Common myeloid progenitor, CD34-positive (primary cell): ENCODE results near the gene AP1S3.

ENCODE experiments used
- CTCF ChIA-PET: fragments of 350-600 bp; sonication (Branson Sonifier 250); formaldehyde crosslinking; loops from one replicate; lab custom pipeline; 2021; ENCODE audit warnings: antibody characterized with exemption; lab: Charles Lee
- POLR2A ChIA-PET: fragments of 350-600 bp; sonication (Branson Sonifier 250); formaldehyde crosslinking; loops from one replicate; lab custom pipeline; 2021; ENCODE audit warnings: antibody characterized with exemption; lab: Charles Lee
- DNase-seq, 3 donors: peaks; one replicate each; pipeline versions ENCODE4 v3.0.0 to v3.0.0-alpha.2; 2013
- H3K27ac ChIP-seq, 2 experiments: 1 replicate in 1 of 2; 2 replicates in 1 of 2; pipeline ENCODE4 v1.7.0; 2013; ENCODE audit warnings: inconsistent platforms in 2 of 2, low read length in 2 of 2, mild to moderate bottlenecking in 2 of 2, low read depth in 1 of 2, moderate library complexity in 1 of 2; ENCODE audit not compliant: severe bottlenecking in 2 of 2, insufficient read depth in 1 of 2, poor library complexity in 1 of 2
- H3K27me3 ChIP-seq, 5 experiments: replicated peaks in 2 of 5; 1 replicate in 3 of 5; 2 replicates in 2 of 5; pipeline versions ENCODE4 v1.6.1 to v1.7.0; 2013; ENCODE audit warnings: low read length in 4 of 5, mild to moderate bottlenecking in 2 of 5, moderate library complexity in 2 of 5, inconsistent platforms in 1 of 5; ENCODE audit not compliant: insufficient read depth in 5 of 5, control insufficient read depth in 4 of 5
- H3K36me3 ChIP-seq, 4 experiments: 1 replicate in 2 of 4; 2 replicates in 2 of 4; pipeline versions ENCODE4 v1.6.1 to v1.7.0; 2013; ENCODE audit warnings: low read length in 3 of 4, control low read depth in 1 of 4, mild to moderate bottlenecking in 1 of 4; ENCODE audit not compliant: control insufficient read depth in 4 of 4, insufficient read depth in 4 of 4
- H3K4me1 ChIP-seq, 4 experiments: 1 replicate in 3 of 4; 2 replicates in 1 of 4; pipeline versions ENCODE4 v1.6.1 to v1.7.1; 2013; ENCODE audit warnings: low read length in 3 of 4, mild to moderate bottlenecking in 3 of 4, control low read depth in 1 of 4, inconsistent platforms in 1 of 4, moderate library complexity in 1 of 4; ENCODE audit not compliant: control insufficient read depth in 4 of 4, insufficient read depth in 4 of 4; ENCODE audit errors: control extremely low read depth in 1 of 4
- H3K4me3 ChIP-seq, 7 experiments: 1 replicate in 4 of 7; 2 replicates in 3 of 7; pipeline versions ENCODE4 v1.5.1 to v1.7.0; 2013; ENCODE audit warnings: mild to moderate bottlenecking in 7 of 7, low read length in 6 of 7, moderate library complexity in 6 of 7, inconsistent platforms in 2 of 7, low read depth in 2 of 7, control low read depth in 1 of 7; ENCODE audit not compliant: insufficient read depth in 4 of 7, control insufficient read depth in 1 of 7; ENCODE audit errors: extremely low read depth in 1 of 7
- H3K9me3 ChIP-seq, 5 experiments: 1 replicate in 4 of 5; 2 replicates in 1 of 5; pipeline versions ENCODE4 v1.6.1 to v1.7.1; 2013; ENCODE audit warnings: low read length in 4 of 5, mild to moderate bottlenecking in 2 of 5, inconsistent platforms in 1 of 5, low read depth in 1 of 5, moderate library complexity in 1 of 5; ENCODE audit not compliant: control insufficient read depth in 4 of 5, insufficient read depth in 2 of 5; ENCODE audit errors: control extremely low read depth in 1 of 5
- WGBS: methylation state at CpG from one replicate; pipeline ENCODE4 v1.1.5; 2013; ENCODE audit not compliant: insufficient coverage; 5-methylcytosine and 5-hydroxymethylcytosine counted together

The AP1S3 gene

GRCh38 chr2:223834431-223834830 is 3.0 kb downstream of the AP1S3 start:
- H3K27me3 ChIP-seq = no peaks in the 10 kb centered on the region
- POLR2A ChIA-PET = no interaction called here
- CTCF ChIA-PET = interaction anchor here (1.0 kb wide), 1 partner anchor 13 kb away, joined by 4 read pairs; no protein-coding TSS in a partner anchor
- no peaks in the 10 kb centered on the region for H3K36me3 ChIP-seq
- no peaks in the 10 kb centered on the region for H3K9me3 ChIP-seq
- no peak overlapping the region for H3K27ac ChIP-seq
- no CpG with 5 or more reads among the region's 1 CpG for WGBS
- no peak for DNase-seq
- H3K4me1 ChIP-seq = peaks cover 5 to 18% (median 16%) of the 10 kb centered on the region in 4 experiments
- no peak overlapping the region for H3K4me3 ChIP-seq

- Histone ChIP-seq H3K36me3 (no peaks in the 10 kb centered on the region), H3K9me3 (no peaks in the 10 kb centered on the region), H3K27me3 (no peaks in the 10 kb centered on the region), H3K4me3 (no peak overlapping the region), H3K4me1 (peaks cover 5 to 18% (median 16%) of the 10 kb centered on the region in 4 experiments), H3K27ac (no peak overlapping the region)
- 90% methylated on average over 2 of the region's 8 CpGs for WGBS
- ChIA-PET POLR2A (no interaction called here), CTCF (interaction anchor here (1.1 kb wide), 1 partner anchor 11 kb away, joined by 3 read pairs; no protein-coding TSS in a partner anchor)
- peak in 2 of 3 donors; percentile 13 to 22 for DNase-seq
Measured at GRCh38 chr2:223832241-223832903, 5.0 kb downstream of the AP1S3 start.

GRCh38 chr2:223829128-223829527 is 8.3 kb downstream of the AP1S3 start:
- H3K27me3 ChIP-seq = no peaks in the 10 kb centered on the region

GRCh38 chr2:223828314-223828713 is 9.1 kb downstream of the AP1S3 start:
- H3K9me3 ChIP-seq = no peaks in the 10 kb centered on the region
- no peaks in the 10 kb centered on the region for H3K27me3 ChIP-seq
- ChIA-PET POLR2A (no interaction called here), CTCF (no interaction called here)
- H3K36me3 ChIP-seq = no peaks in the 10 kb centered on the region
- H3K4me3 ChIP-seq = no peak overlapping the region
- 100% methylated on average over 6 of the region's 6 CpGs for WGBS
- no peak for DNase-seq
- no peaks in the 10 kb centered on the region for H3K4me1 ChIP-seq
- no peak overlapping the region for H3K27ac ChIP-seq

More at GRCh38 chr2:223829128-223829527, 8.3 kb downstream of the AP1S3 start:
- CTCF ChIA-PET = no interaction called here
- H3K36me3 ChIP-seq = no peaks in the 10 kb centered on the region
- WGBS = 100% methylated on average over 5 of the region's 5 CpGs
- H3K9me3 ChIP-seq = no peaks in the 10 kb centered on the region
- no peaks in the 10 kb centered on the region for H3K4me1 ChIP-seq
- no peak overlapping the region for H3K27ac ChIP-seq
- H3K4me3 ChIP-seq = no peak overlapping the region
- POLR2A ChIA-PET = no interaction called here
- no peak for DNase-seq

- no peaks in the 10 kb centered on the region for H3K36me3 ChIP-seq
- no peak overlapping the region for H3K27ac ChIP-seq
- ChIA-PET POLR2A (no interaction called here), CTCF (no interaction called here)
- H3K4me3 ChIP-seq = no peak overlapping the region
- DNase-seq = no peak
- WGBS = no CpG with 5 or more reads among the region's 4 CpGs
- no peaks in the 10 kb centered on the region for H3K27me3 ChIP-seq
- no peaks in the 10 kb centered on the region for H3K4me1 ChIP-seq
- no peaks in the 10 kb centered on the region for H3K9me3 ChIP-seq
Measured at GRCh38 chr2:223826995-223827394, 10.4 kb downstream of the AP1S3 start.

- Histone ChIP-seq H3K27me3 (no peaks in the 10 kb centered on the region), H3K27ac (no peak overlapping the region), H3K9me3 (no peaks in the 10 kb centered on the region), H3K4me3 (no peak overlapping the region), H3K36me3 (no peaks in the 10 kb centered on the region), H3K4me1 (no peaks in the 10 kb centered on the region)
- ChIA-PET CTCF (no interaction called here), POLR2A (no interaction called here)
- 97% methylated on average over 8 of the region's 8 CpGs for WGBS
- DNase-seq = no peak
Measured at GRCh38 chr2:223824301-223824700, 13.1 kb downstream of the AP1S3 start.

GRCh38 chr2:223822818-223823217 is 14.6 kb downstream of the AP1S3 start:
- CTCF ChIA-PET = no interaction called here
- POLR2A ChIA-PET = no interaction called here

More at GRCh38 chr2:223822818-223823217, 14.6 kb downstream of the AP1S3 start:
- H3K4me3 ChIP-seq = no peak overlapping the region
- no peaks in the 10 kb centered on the region for H3K4me1 ChIP-seq
- no peaks in the 10 kb centered on the region for H3K9me3 ChIP-seq
- no peak overlapping the region for H3K27ac ChIP-seq
- no peaks in the 10 kb centered on the region for H3K27me3 ChIP-seq
- DNase-seq = no peak
- H3K36me3 ChIP-seq = no peaks in the 10 kb centered on the region
